GM19455 (cell line): ENCODE results near the gene OSR1.
"Not testable (repeated sequence)": the region's sequence is repeated elsewhere in the genome, so short reads cannot be mapped to it uniquely, and the experiment has no call there.

Experiments used
- ATAC-seq: cut with Tn5 transposase; IDR thresholded peaks from one replicate; pipeline ENCODE4 v1.9.1; 2021; ENCODE audit not compliant: unreplicated experiment

The OSR1 gene

DNA sequence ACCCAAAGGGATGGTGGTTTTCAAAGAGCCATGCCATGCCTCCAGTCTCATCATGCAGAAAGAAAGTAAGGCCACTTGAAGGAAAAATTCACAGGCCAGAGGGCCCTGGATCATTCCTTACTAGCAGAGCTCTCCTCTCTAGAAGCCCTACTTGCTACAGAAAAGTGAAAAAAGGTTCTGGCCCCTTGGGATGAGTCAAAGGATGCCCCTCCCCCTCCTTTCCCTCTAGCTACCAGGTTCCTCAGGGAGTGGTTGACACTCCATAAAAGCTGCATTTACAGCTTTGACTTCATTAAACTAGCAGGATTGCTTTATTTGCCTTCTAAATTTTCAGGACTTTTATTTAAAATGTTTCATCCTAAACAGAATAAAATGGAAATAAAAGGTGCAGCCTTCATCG lies 21.2 kb downstream of the OSR1 start:
- no peak for ATAC-seq

DNA sequence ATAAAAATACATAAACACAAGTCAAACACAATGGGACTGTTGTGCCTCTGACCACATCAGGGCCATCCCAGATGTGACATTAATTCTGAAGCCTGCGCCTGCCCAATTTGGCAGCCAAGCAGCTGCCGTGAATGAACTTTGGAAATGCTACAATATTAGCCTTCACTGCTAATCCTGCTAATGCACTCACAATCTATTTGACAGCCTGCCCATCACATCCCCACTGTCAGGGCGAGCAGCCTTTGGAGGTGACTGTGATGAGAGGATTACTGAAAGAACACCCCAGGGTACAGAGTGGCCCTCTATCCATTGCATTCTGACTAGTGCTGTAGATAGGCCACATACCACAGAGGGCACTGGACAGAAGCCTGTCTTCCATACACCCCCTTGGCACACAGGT lies 21.6 kb downstream of the OSR1 start:
- no peak for ATAC-seq

DNA sequence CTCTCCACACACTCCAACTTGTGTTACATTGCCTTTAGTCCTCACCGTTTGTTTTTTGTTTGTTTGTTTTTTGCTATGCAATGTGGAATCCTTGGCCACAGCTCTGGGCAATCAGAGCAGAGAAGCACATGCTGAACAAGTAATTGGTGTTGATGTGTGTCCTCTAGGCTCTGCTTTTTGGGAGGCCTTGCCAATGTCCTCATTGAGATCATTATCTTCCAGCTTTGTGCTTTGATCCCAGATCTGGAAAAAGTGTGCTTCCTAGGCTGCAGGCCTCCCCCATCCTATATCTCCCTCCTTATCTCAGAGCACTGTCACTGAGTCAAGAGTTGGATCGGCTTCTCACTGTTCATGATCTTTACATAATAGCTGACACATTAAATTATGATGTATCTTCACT lies 25.9 kb downstream of the OSR1 start:
- ATAC-seq, result no peak

DNA sequence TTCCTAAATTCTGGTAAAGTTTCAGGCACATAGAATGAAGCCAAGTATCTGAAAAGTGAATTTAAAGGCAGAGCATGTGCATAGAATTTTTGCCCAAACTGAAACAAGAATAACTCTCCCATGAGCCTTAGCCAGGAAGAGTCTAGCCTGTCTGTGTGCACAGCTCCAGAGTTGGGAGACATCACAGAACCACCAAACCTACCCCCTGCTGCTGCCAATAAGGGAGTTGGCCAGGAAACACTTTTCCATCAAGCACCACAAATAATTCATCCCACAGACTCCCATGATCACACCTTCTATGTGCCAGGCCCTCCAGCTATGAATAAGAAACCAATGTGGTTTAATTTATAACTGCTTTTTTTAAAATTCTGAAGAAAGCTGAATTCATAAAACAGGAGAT lies 27.0 kb downstream of the OSR1 start:
- no peak for ATAC-seq

DNA sequence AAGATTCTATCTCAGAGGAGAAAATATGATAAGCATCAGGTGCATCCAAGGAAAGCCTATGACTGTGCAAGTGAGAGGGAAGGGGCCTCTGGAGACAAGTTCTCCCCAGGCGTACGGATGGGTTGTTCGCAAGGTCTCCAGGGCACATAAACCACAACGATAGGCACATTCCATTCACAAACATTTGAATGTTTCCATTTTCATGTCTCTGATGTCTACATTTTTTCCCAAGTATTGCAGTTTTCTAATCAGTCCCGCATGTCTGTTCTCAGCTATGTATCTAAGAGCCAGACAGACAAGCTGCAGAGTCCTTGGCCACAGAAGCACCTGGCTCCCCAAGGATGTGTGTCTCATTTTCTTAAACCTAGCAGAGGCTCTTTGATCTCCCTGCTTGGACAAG lies 28.0 kb downstream of the OSR1 start:
- no peak for ATAC-seq

DNA sequence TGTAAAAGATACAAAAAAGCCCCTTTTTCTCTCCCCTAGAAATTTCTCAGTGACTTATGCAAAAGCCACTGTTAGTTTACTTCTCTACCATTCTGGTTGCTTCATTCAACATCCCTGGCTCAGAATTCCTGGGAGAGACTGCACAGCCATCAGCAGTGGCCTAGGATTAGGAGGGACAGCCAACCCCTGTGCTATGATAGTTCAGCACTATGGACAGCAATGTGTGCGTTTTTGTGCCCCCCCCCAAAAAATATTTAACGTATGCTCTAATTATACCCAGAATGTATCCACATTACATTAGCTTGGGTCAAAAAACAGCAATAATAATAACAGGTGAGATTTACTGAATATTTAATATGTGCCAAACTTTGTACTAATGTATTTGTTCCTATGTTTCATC lies 29.0 kb downstream of the OSR1 start:
- no peak for ATAC-seq

DNA sequence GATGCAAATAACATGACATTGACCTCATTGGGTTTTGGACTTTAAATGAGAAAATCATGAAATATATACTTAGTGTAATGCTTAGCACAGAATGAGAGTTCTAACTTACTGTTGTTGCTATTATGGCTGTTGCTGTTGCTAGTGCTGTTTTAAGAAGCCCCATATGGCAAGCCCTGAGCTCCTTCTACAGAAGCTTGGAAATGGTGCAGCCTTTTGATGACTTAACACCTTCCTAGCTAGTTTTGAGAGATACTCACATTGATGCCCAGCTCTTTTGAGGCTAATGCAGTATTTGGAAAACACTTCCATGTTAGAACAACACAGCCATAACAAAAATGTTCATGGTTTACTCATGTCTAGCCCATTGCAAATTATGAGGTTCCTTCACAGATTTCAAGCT lies 30.9 kb downstream of the OSR1 start:
- no peak for ATAC-seq

DNA sequence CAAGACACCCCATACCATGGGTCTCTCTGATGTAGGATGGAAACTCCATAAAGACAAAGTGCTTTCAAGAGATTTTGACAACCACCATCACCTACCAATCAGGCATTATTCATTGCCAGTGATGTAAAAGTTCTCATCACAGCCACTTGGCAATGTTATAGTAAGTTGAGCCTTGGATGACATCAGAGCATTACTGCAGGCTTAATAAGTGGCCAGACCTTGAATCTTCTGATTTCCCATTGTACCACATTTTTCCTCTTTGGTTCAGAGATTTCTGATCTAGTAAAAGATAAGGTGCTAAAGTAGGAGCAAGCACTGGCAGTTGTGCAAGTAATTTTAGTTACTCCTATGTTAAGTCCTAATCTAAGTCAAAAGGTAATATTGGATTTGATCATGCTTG lies 36.5 kb downstream of the OSR1 start:
- ATAC-seq, result no peak

DNA sequence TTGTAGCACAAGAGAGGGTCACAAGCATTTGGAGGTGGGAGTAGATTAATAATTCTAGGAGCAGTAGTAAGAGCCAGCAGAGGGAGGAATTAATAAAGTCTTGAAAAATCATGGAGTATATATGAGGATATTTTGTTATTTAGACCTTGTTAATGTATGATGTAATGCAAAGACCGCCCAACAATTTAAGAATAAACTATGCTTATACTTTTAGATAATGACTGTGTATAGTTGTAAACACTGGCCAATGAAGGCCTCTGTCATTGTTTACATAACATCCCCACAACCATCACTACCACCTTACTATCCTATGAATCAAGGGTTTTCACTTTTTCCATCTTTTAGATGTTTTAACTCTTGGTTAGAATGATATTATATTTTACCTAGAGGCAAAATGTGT lies 37.6 kb downstream of the OSR1 start:
- ATAC-seq, result no peak

DNA sequence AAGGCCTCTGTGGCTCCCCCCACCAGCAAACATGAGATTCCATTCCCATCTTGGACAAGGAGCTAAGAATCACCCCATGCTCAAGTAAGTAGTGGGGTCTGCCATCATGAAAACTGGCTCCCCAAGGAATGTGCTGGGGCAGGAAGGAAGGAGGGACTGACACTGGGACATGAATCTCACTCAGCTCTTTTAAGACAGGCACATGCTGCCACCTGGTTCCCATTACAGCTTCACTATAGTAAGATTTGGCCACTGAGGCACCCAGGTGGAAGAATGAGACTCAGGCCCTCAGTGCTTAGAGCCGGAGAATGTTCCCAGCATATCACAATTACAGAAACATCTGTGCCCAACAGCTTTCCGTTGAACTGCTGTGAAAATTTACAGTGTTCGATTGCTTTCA lies 38.7 kb downstream of the OSR1 start:
- ATAC-seq, result no peak

DNA sequence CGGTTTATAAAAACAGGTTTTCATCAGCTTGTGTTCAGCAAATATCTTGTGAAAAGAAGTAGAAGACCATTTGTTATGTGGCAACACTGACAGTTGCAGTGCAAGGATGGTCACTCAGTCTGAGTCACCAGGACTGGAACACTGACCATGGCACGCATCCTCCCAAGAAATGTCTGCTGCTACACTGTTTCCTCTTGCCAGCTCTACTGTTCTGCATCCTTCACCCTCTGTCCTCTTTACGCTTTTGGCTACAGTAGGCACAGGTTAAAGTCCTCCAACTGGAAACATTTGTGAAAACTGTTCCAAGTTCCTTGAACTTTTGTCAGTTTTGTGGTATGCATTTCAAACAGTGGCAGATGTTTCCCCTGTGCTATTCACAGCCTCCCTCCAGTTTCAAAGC lies 39.4 kb downstream of the OSR1 start:
- ATAC-seq, result no peak

DNA sequence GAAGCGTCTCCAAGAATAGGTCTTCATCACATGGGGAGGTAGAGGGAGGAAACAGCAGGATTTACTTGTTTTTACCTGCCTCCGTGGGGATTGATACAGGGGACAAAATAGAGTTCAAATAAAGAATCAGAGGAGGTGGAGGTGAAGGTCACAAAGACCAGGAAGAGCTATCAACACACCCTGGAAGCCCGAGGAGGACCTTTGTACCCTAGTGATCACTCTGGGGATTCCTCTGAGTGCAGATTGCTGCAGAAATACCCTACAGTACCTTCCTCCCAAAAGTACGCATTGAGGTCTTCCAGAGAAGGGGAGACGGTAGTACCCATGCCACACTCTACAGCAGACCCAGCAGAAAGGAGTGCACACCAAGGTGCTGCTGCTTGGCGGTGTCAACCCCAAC lies 44.9 kb downstream of the OSR1 start:
- ATAC-seq, result no peak

DNA sequence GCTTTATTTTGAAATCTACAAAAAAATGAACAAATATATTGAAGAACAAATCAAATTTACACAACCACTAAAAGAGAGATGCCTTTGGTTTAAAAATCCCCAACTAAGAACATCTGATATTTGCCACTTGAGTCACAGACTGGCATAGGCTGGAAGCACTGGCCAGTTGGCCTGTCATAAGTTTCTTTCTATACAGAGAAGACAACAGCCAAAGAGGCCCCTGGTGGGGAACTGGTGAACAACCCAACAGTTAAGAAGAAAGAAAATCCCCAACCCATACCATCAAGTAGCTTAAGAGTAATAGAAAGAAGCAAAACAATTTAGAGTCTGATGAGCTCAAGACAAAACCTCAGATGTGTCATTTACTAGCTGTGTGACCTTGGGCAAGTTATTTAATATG lies 45.5 kb downstream of the OSR1 start:
- ATAC-seq, result no peak

DNA sequence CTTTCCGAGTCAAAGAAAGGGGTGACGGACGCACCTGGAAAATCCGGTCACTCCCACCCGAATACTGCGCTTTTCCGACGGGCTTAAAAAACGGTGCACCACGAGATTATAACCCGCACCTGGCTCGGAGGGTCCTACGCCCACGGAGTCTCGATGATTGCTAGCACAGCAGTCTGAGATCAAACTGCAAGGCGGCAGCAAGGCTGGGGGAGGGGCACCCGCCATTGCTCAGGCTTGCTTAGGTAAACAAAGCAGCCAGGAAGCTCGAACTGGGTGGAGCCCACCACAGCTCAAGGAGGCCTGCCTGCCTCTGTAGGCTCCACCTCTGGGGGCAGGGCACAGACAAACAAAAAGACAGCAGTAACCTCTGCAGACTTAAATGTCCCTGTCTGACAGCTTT lies 52.4 kb downstream of the OSR1 start:
- not testable (repeated sequence) for ATAC-seq

DNA sequence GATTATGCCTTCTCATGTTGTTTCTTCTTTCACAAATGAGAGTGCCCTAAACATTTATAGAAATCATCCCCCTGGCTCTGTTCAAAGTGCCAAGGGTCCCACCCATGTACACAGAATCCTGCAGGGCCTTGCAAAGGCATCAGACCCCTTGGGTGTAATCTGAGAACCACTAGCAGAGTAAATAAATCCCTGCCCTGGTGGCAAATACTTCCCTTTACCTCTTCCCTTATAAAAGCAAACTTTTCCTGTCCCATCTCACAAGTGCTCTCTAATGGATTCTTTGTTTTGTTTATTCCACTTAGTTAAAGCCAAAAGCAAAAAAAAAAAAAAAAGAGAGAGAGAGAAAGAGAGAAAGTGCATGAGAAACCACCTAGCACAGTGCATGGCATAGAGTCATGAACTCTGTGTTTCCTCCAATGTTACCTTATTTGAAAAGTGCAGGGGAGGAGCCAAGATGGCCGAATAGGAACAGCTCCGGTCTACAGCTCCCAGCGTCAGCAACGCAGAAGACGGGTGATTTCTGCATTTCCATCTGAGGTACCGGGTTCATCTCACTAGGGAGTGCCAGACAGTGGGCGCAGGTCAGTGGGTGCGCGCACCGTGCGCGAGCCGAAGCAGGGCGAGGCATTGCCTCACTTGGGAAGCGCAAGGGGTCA lies 52.9 kb downstream of the OSR1 start:
- not testable (repeated sequence) for ATAC-seq

DNA sequence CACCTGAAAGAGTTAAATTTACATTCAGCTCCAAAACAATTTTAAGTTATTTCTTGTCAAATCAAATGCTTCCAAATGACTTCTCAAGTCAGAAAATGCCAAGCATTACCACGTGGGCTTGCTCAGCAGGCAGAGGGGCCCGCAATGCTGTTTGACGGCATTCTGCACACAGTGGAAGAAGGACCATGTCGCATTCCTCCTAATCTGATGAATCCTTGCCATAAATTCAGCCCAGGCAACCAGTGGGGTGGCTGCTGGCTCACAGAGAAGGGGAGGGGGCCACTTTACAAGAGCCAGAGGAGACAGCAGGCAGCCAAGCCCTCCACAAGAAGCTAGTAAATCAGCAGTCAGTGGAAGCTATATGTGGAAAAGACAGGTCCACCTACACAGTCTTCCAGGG lies 56.7 kb downstream of the OSR1 start:
- no peak for ATAC-seq
